ENCODE data around the gene CD93. TPM values are rescaled to one million over a fixed set of nuclear protein-coding genes. Genes with fewer than 3 reads are reported as not detected.

The CD93 gene
- total RNA-seq, 2 experiments from 2014 or later = 0.11 TPM

DNA sequence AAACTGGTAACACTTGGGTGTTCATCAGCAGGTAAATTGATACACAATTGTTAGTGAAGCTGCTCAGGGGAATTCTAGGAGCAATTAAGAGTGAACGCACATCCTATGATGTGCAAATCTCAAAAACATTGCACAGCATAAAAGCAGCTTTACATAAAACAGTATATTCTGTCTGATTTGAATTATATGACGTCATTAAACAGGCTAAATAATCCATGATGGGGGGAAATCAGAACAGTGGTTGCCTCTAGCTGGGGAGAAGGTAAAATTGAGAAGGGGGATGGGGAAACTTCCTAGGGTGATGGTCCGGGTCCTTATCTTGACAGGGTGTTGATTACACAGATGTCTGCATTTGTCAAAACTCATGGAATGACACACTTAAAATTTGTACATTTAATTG, 19.4 kb downstream of the CD93 start:
- Mint-ChIP-seq H3K9me3 (no peaks in the 10 kb centered on the region), H3K36me3 (ENCODE audit: low read depth) (no peaks in the 10 kb centered on the region), H3K4me3 (no peak overlapping the region), H3K4me1 (ENCODE audit: low read depth) (no peaks in the 10 kb centered on the region), H3K27me3 (no peaks in the 10 kb centered on the region), H3K27ac (no peak overlapping the region)
- CTCF ChIA-PET = no interaction called here
- POLR2A ChIA-PET = no interaction called here
- TF ChIP-seq CTCF (IDR thresholded peaks at IDR 0.05) = no peak
- intact Hi-C loops (cut with micrococcal nuclease) = no loop called here
- ATAC-seq (no peak), DNase-seq (no peak)

- DNase-seq (no peak), ATAC-seq (no peak)
- CTCF ChIA-PET = no interaction called here
- Mint-ChIP-seq H3K27me3 (no peaks in the 10 kb centered on the region), H3K27ac (no peak overlapping the region), H3K9me3 (no peaks in the 10 kb centered on the region), H3K4me1 (ENCODE audit: low read depth) (no peaks in the 10 kb centered on the region), H3K4me3 (no peak overlapping the region), H3K36me3 (ENCODE audit: low read depth) (no peaks in the 10 kb centered on the region)
- no peak for TF ChIP-seq CTCF (IDR thresholded peaks at IDR 0.05)
- POLR2A ChIA-PET = no interaction called here
- intact Hi-C loops (cut with micrococcal nuclease) = no loop called here
Measured at GRCh38 chr20:23065266-23066201, 20.6 kb downstream of the CD93 start.

DNA sequence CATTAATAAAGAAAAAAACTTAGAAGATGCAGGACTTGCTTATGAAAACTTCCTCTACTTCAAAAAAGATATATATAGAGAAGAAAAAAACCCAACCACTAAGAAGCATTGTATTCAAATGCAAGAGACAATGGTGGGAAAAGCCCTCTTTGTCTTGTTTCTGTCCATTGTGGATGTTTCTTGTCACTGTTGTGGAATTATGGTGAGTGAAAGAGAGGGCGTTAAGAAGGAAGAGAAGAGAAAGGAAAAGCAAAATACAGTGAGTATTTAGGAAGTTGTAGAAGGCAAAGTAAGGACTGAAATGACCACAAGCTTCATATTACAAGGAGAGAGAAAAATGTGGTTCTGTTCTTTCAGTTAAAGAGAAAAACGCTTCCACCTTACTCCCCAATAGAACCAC, 22.5 kb downstream of the CD93 start:
- no peak for TF ChIP-seq CTCF (IDR thresholded peaks at IDR 0.05)
- Mint-ChIP-seq H3K36me3 (ENCODE audit: low read depth) (no peaks in the 10 kb centered on the region), H3K27ac (no peak overlapping the region), H3K4me3 (no peak overlapping the region), H3K9me3 (no peaks in the 10 kb centered on the region), H3K4me1 (ENCODE audit: low read depth) (no peaks in the 10 kb centered on the region), H3K27me3 (no peaks in the 10 kb centered on the region)
- DNase-seq = no peak
- POLR2A ChIA-PET = no interaction called here
- no peak for ATAC-seq
- intact Hi-C loops (cut with micrococcal nuclease) = no loop called here
- CTCF ChIA-PET = no interaction called here

- no peak for TF ChIP-seq CTCF (IDR thresholded peaks at IDR 0.05)
- H3K4me1 Mint-ChIP-seq (ENCODE audit: low read depth) = no peaks in the 10 kb centered on the region
- intact Hi-C loops (cut with micrococcal nuclease) = no loop called here
- ChIA-PET CTCF (no interaction called here), POLR2A (no interaction called here)
- no peak overlapping the region for H3K27ac Mint-ChIP-seq
- H3K27me3 Mint-ChIP-seq = no peaks in the 10 kb centered on the region
- no peak overlapping the region for H3K4me3 Mint-ChIP-seq
- DNase-seq = no peak
- no peaks in the 10 kb centered on the region for H3K36me3 Mint-ChIP-seq (ENCODE audit: low read depth)
- ATAC-seq = no peak
- no peaks in the 10 kb centered on the region for H3K9me3 Mint-ChIP-seq
Measured at GRCh38 chr20:23063168-23063567, 23.0 kb downstream of the CD93 start.

GRCh38 chr20:23062632-23063031, 23.5 kb downstream of the CD93 start:
- ATAC-seq (no peak), DNase-seq (no peak)
- no peak for TF ChIP-seq CTCF (IDR thresholded peaks at IDR 0.05)
- Mint-ChIP-seq H3K27me3 (no peaks in the 10 kb centered on the region), H3K4me3 (no peak overlapping the region), H3K9me3 (no peaks in the 10 kb centered on the region), H3K36me3 (ENCODE audit: low read depth) (no peaks in the 10 kb centered on the region), H3K27ac (no peak overlapping the region), H3K4me1 (ENCODE audit: low read depth) (no peaks in the 10 kb centered on the region)
- intact Hi-C loops (cut with micrococcal nuclease) = no loop called here
- POLR2A ChIA-PET = no interaction called here
- CTCF ChIA-PET = no interaction called here

Measured in activated CD8-positive, alpha-beta T cell treated with anti-CD3 and anti-CD28 coated beads for 36 hours (primary cell).